ENCODE results near the gene CTNNB1. TPM values are rescaled to one million over a fixed set of nuclear protein-coding genes. Genes with fewer than 3 reads are reported as not detected.

The CTNNB1 gene
- total and polyA plus RNA-seq, 2 of the 13 experiments (the other 11 are each of a cell fraction or from before 2014, with no cell fraction given): 398 to 489 TPM

GRCh38 chr3:41277790-41278465 is 78.6 kb downstream of the CTNNB1 start (continued):
- TF ChIP-seq ZNF687 (CRISPR knock-in tag; IDR thresholded peaks at IDR 0.05): peak; percentile 88
- 0 out of 2 replicates have a peak, but pooled peaks have one; percentile 28 for TF ChIP-seq ZBED4 (CRISPR knock-in tag; IDR thresholded peaks at IDR 0.05; ENCODE audit: borderline replicate concordance)
- no peak for TF ChIP-seq KDM5B (CRISPR knock-in tag; IDR thresholded peaks at IDR 0.05; ENCODE audit: borderline replicate concordance)
- TF ChIP-seq ZNF276 (CRISPR knock-in tag; IDR thresholded peaks at IDR 0.05; ENCODE audit: low read depth): no peak
- no peak for TF ChIP-seq ZNF180 (CRISPR knock-in tag; IDR thresholded peaks at IDR 0.05; ENCODE audit: borderline replicate concordance, low read depth)
- TF ChIP-seq LBX2 (CRISPR knock-in tag; IDR thresholded peaks at IDR 0.05; ENCODE audit: borderline replicate concordance): no peak
- no peak for TF ChIP-seq HOXA7 (CRISPR knock-in tag; IDR thresholded peaks at IDR 0.05)
- TF ChIP-seq ELF1 (CRISPR knock-in tag; IDR thresholded peaks at IDR 0.05): peak; percentile 70
- no peak for TF ChIP-seq SPEN (CRISPR knock-in tag; IDR thresholded peaks at IDR 0.05; ENCODE audit: low read depth)
- TF ChIP-seq ZBTB34 (CRISPR knock-in tag; IDR thresholded peaks at IDR 0.05): no peak
- no peak for TF ChIP-seq SIX1 (CRISPR knock-in tag; IDR thresholded peaks at IDR 0.05; ENCODE audit: borderline replicate concordance)
- TF ChIP-seq ZNF83 (CRISPR knock-in tag; IDR thresholded peaks at IDR 0.05; ENCODE audit: borderline replicate concordance): no peak
- TF ChIP-seq ZNF138 (CRISPR knock-in tag; IDR thresholded peaks at IDR 0.05; ENCODE audit: low read depth): no peak
- no peak for TF ChIP-seq ZNF296 (CRISPR knock-in tag; conservative IDR thresholded peaks at IDR 0.05)
- no peak for TF ChIP-seq CC2D1A (CRISPR knock-in tag; IDR thresholded peaks at IDR 0.05)
- no peak for TF ChIP-seq TOPORS (CRISPR knock-in tag; IDR thresholded peaks at IDR 0.05)

Measured in HepG2 (cell line).